HepG2 (cell line): ENCODE data around the gene ITGA6. TPM values are rescaled to one million over a fixed set of nuclear protein-coding genes. Genes with fewer than 3 reads are reported as not detected.

ENCODE experiments used
- AHR ChIP-seq: IDR thresholded peaks from 2 replicates; pipeline ENCODE4 v1.6.1; 2018; ENCODE audit warnings: missing genetic modification reagents, missing compliant biosample characterization
- BCL6 ChIP-seq: IDR thresholded peaks from 2 replicates; pipeline ENCODE4 v1.6.1; 2016; ENCODE audit warnings: missing genetic modification reagents, missing compliant biosample characterization
- CREB3 ChIP-seq: sonication (generic); formaldehyde crosslinking; IDR thresholded peaks from 2 replicates; pipeline ENCODE4 v1.5.0; 2020; ENCODE audit warnings: missing genetic modification reagents
- CSRNP1 ChIP-seq: sonication (generic); formaldehyde crosslinking; IDR thresholded peaks from 2 replicates; pipeline ENCODE4 v1.8.1; 2023; ENCODE audit warnings: mild to moderate bottlenecking, missing genetic modification reagents
- HNRNPL ChIP-seq: fragments of 200-400 bp; formaldehyde crosslinking; IDR thresholded peaks from 2 replicates; pipeline ENCODE4 v1.6.1; 2017; ENCODE audit warnings: mild to moderate bottlenecking, low read depth, low read length
- NCOA1 ChIP-seq: sonication (generic); formaldehyde crosslinking; IDR thresholded peaks from 2 replicates; pipeline ENCODE4 v1.9.0; 2021; ENCODE audit warnings: missing genetic modification reagents
- PHF8 ChIP-seq: sonication (generic); formaldehyde crosslinking; IDR thresholded peaks from 2 replicates; pipeline ENCODE4 v1.5.0; 2020; ENCODE audit warnings: missing genetic modification reagents
- SMARCE1 ChIP-seq: fragments of 450-650 bp; IDR thresholded peaks from 2 replicates; pipeline ENCODE4 v1.6.1; 2017; ENCODE audit warnings: borderline replicate concordance
- SMC3 ChIP-seq: IDR thresholded peaks from 2 replicates; pipeline ENCODE4 v1.6.1; 2011; ENCODE audit warnings: low read length, improper control_type of control experiment
- THAP11 ChIP-seq: IDR thresholded peaks from 2 replicates; pipeline ENCODE4 v1.6.1; 2016; ENCODE audit warnings: missing biosample characterization, missing genetic modification reagents
- TOE1 ChIP-seq: sonication (generic); formaldehyde crosslinking; IDR thresholded peaks from 2 replicates; pipeline ENCODE4 v1.4.0; 2020; ENCODE audit warnings: mild to moderate bottlenecking, missing genetic modification reagents
- ZBTB1 ChIP-seq: sonication (generic); formaldehyde crosslinking; IDR thresholded peaks from 2 replicates; pipeline ENCODE4 v1.4.0; 2020; ENCODE audit warnings: missing genetic modification reagents, borderline replicate concordance
- ZBTB4 ChIP-seq: sonication (generic); formaldehyde crosslinking; IDR thresholded peaks from 2 replicates; pipeline ENCODE4 v1.4.0; 2020; ENCODE audit warnings: missing genetic modification reagents, mild to moderate bottlenecking, borderline replicate concordance
- ZFY ChIP-seq: sonication (generic); formaldehyde crosslinking; IDR thresholded peaks from 2 replicates; pipeline ENCODE4 v1.4.0; 2020; ENCODE audit warnings: missing genetic modification reagents
- ZNF580 ChIP-seq: IDR thresholded peaks from 2 replicates; pipeline ENCODE4 v1.6.1; 2016; ENCODE audit warnings: low read depth, borderline replicate concordance
- ZNF639 ChIP-seq: conservative IDR thresholded peaks from 2 replicates; pipeline ENCODE4 v1.6.1; 2018; ENCODE audit warnings: missing genetic modification reagents
- ZNF749 ChIP-seq: sonication (generic); formaldehyde crosslinking; IDR thresholded peaks from 2 replicates; pipeline ENCODE4 v1.8.0; 2022; ENCODE audit warnings: mild to moderate bottlenecking, missing genetic modification reagents, moderate library complexity, borderline replicate concordance
- ZNF761 ChIP-seq: sonication (generic); formaldehyde crosslinking; conservative IDR thresholded peaks from 2 replicates; pipeline ENCODE4 v1.4.0; 2020; ENCODE audit warnings: mild to moderate bottlenecking, missing genetic modification reagents
- ZNF766 ChIP-seq: sonication (generic); formaldehyde crosslinking; IDR thresholded peaks from 2 replicates; pipeline ENCODE4 v1.5.0; 2020; ENCODE audit warnings: missing genetic modification reagents, borderline replicate concordance
- ZSCAN30 ChIP-seq: sonication (generic); formaldehyde crosslinking; IDR thresholded peaks from 2 replicates; pipeline ENCODE4 v1.5.0; 2020; ENCODE audit warnings: mild to moderate bottlenecking, missing genetic modification reagents
- polyA plus RNA-seq, 8 experiments: library from polyadenylated mRNA; depleted of rRNA in 3 of 8; stranded (reverse) in 7 of 8; unstranded in 1 of 8; fragments of >200 nt; fragmentation: Illumina TruSeq in 4 of 8; extraction: Trizol in 4 of 8; gene quantifications; 2 replicates each; pipeline versions ENCODE4 v1.2.1 to v1.2.3, GENCODE V29; 2011 to 2016; ENCODE audit warnings: low read depth in 4 of 8, missing spikeins in 1 of 8, mixed read lengths in 1 of 8; ENCODE audit not compliant: insufficient read depth in 1 of 8
- total RNA-seq, 5 experiments: library from RNA; depleted of rRNA; stranded (reverse); fragments of >200 nt; fragmentation: Illumina TruSeq; extraction: Trizol; gene quantifications; 2 replicates each; pipeline ENCODE4 v1.2.3, GENCODE V29; 2016; ENCODE audit warnings: low read depth in 1 of 5

The ITGA6 gene
- total and polyA plus RNA-seq, 2 of the 13 experiments (the other 11 are each of a cell fraction or from before 2014, with no cell fraction given), result 24.0 to 92.5 TPM

- TF ChIP-seq ZFY (CRISPR knock-in tag) (peak; percentile 59; the same call in 1 of the 2 replicates), ZNF766 (no peak), ZBTB1 (CRISPR knock-in tag) (no peak), ZNF749 (peak; percentile 68; the same call in 1 of the 2 replicates), AHR (CRISPR knock-in tag) (peak; percentile 83; the same call in 1 of the 2 replicates), ZNF580 (CRISPR knock-in tag) (peak; percentile 74; the same call in 1 of the 2 replicates), SMARCE1 (no peak), PHF8 (peak; percentile 28), HNRNPL (0 out of 2 replicates have a peak, but pooled peaks have one; percentile 2), ZNF639 (CRISPR knock-in tag) (0 out of 2 replicates have a peak, but pooled peaks have one; percentile 64), ZBTB4 (CRISPR knock-in tag) (no peak), SMC3 (no peak), ZNF761 (CRISPR knock-in tag) (peak; percentile 91), BCL6 (peak; percentile 7; the same call in 1 of the 2 replicates), ZSCAN30 (CRISPR knock-in tag) (no peak), TOE1 (CRISPR knock-in tag) (no peak), THAP11 (CRISPR knock-in tag) (0 out of 2 replicates have a peak, but pooled peaks have one; percentile 60), CREB3 (CRISPR knock-in tag) (no peak; the same call in 1 of the 2 replicates), CSRNP1 (CRISPR knock-in tag) (0 out of 2 replicates have a peak, but pooled peaks have one; percentile 2), NCOA1 (no peak)
These were observed at the start of gene ITGA6 (continued) for GRCh38 chr2:172427256-172427989.
